BJ (cell line): ENCODE data around the gene KRTAP5-3. TPM values are rescaled to one million over a fixed set of nuclear protein-coding genes. Genes with fewer than 3 reads are reported as not detected.
"Not testable (repeated sequence)": the region's sequence is repeated elsewhere in the genome, so short reads cannot be mapped to it uniquely, and the experiment has no call there.

Experiments used
- CTCF ChIA-PET: fragments of 350-600 bp; formaldehyde crosslinking; extraction: SDS; loops from one replicate; lab custom pipeline; 2021; ENCODE audit warnings: antibody characterized with exemption, inconsistent platforms; lab: Yijun Ruan, JAX
- POLR2A ChIA-PET: fragments of 300-600 bp; sonication (Branson Sonifier 250); formaldehyde crosslinking; extraction: SDS; loops from one replicate; lab custom pipeline; 2021; ENCODE audit warnings: antibody characterized with exemption; lab: Charles Lee
- DNase-seq: peaks from one replicate; pipeline ENCODE4 v3.0.0-alpha.2; 2011; ENCODE audit warnings: low read depth
- H3K27me3 ChIP-seq: 2 replicates; pipeline ENCODE4 v1.6.0; 2011; ENCODE audit warnings: low read length; ENCODE audit not compliant: control insufficient read depth, insufficient read depth
- H3K36me3 ChIP-seq: 2 replicates; pipeline ENCODE4 v1.5.1; 2011; ENCODE audit warnings: low read length; ENCODE audit not compliant: control insufficient read depth, insufficient read depth
- H3K4me3 ChIP-seq: 2 replicates; pipeline ENCODE4 v1.5.1; 2011; ENCODE audit warnings: low read depth, mild to moderate bottlenecking, control low read depth, low read length
- CTCF ChIP-seq: IDR thresholded peaks from 2 replicates; pipeline ENCODE4 v1.5.1; 2011; ENCODE audit warnings: low read depth, mild to moderate bottlenecking, control low read depth, inconsistent platforms, low read length, moderate library complexity; ENCODE audit not compliant: insufficient read depth
- polyA plus RNA-seq: library from polyadenylated mRNA; depleted of rRNA; stranded (reverse); fragments of >200 nt; gene quantifications from 2 replicates; pipeline ENCODE4 v1.2.3, GENCODE V29; 2011

KRTAP5-3 gene
- polyA plus RNA-seq, 1 experiment, result not detected

- ChIA-PET CTCF (interaction anchor here (0.6 to 5.4 kb wide), 5 partner anchors 11 to 317 kb away, joined by 3 to 31 read pairs (median 3); no protein-coding TSS in a partner anchor), POLR2A (no interaction called here)
- Histone ChIP-seq H3K4me3 (no peak within 1 kb of the TSS), H3K27me3 (peaks cover 14% of the 10 kb centered on the region), H3K36me3 (no peaks in the 10 kb centered on the region)
- no peak for DNase-seq
- no peak for TF ChIP-seq CTCF
Observed at GRCh38 chr11:1597994-1598380, 10.3 kb downstream of the KRTAP5-3 start, which contains the start of gene KRTAP5-2. Gene KRTAP5-2 (minus strand): TSS chr11:1598294. CDS start chr11:1598250, 44 bp downstream.

GRCh38 chr11:1597331-1597993, 10.8 kb downstream of the KRTAP5-3 start:
- CTCF ChIA-PET, result interaction anchor here (1.2 to 5.4 kb wide), 5 partner anchors 12 to 316 kb away, joined by 3 to 31 read pairs (median 7); no protein-coding TSS in a partner anchor
- DNase-seq, result no peak
- Histone ChIP-seq H3K36me3 (no peaks in the 10 kb centered on the region), H3K4me3 (no peak overlapping the region), H3K27me3 (peaks cover 14% of the 10 kb centered on the region)
- no peak for TF ChIP-seq CTCF
- POLR2A ChIA-PET, result no interaction called here

GRCh38 chr11:1596576-1597121, 11.6 kb downstream of the KRTAP5-3 start:
- peaks cover 14% of the 10 kb centered on the region for H3K27me3 ChIP-seq
- H3K36me3 ChIP-seq, POLR2A ChIA-PET, H3K4me3 ChIP-seq, DNase-seq: not testable (repeated sequence)
- CTCF ChIA-PET, result interaction anchor here (0.6 to 5.4 kb wide), 7 partner anchors 12 to 316 kb away, joined by 3 to 31 read pairs (median 7); no protein-coding TSS in a partner anchor

GRCh38 chr11:1595994-1596575, 12.2 kb downstream of the KRTAP5-3 start:
- ChIA-PET POLR2A (interaction anchor here (1.0 kb wide), 1 partner anchor 12 kb away, joined by 3 read pairs; no protein-coding TSS in a partner anchor), CTCF (interaction anchor here (0.6 to 5.4 kb wide), 11 partner anchors 11 to 50 kb away, joined by 3 to 31 read pairs (median 7); partner anchors contain the start of genes KRTAP5-1 and KRTAP5-3)
- H3K4me3 ChIP-seq, H3K36me3 ChIP-seq, DNase-seq: not testable (repeated sequence)
- H3K27me3 ChIP-seq, result peaks cover 14% of the 10 kb centered on the region

- Histone ChIP-seq H3K36me3 (no peaks in the 10 kb centered on the region), H3K4me3 (no peak overlapping the region), H3K27me3 (peaks cover 19% of the 10 kb centered on the region)
- DNase-seq, result no peak
- ChIA-PET CTCF (interaction anchor here (0.6 to 2.5 kb wide), 4 partner anchors 18 to 391 kb away, joined by 3 to 9 read pairs (median 5); no protein-coding TSS in a partner anchor), POLR2A (no interaction called here)
- no peak for TF ChIP-seq CTCF
Observed at GRCh38 chr11:1592628-1593027, 15.6 kb downstream of the KRTAP5-3 start.

GRCh38 chr11:1589996-1590395, 18.3 kb downstream of the KRTAP5-3 start:
- Histone ChIP-seq H3K36me3 (no peaks in the 10 kb centered on the region), H3K4me3 (no peak overlapping the region), H3K27me3 (peaks cover 6% of the 10 kb centered on the region)
- POLR2A ChIA-PET, result no interaction called here
- CTCF ChIA-PET, result interaction anchor here (0.8 to 3.2 kb wide), 5 partner anchors 11 to 43 kb away, joined by 3 to 23 read pairs (median 7); partner anchors contain the start of gene KRTAP5-5
- TF ChIP-seq CTCF, result no peak
- DNase-seq, result no peak

GRCh38 chr11:1589191-1589963, 18.9 kb downstream of the KRTAP5-3 start:
- DNase-seq, POLR2A ChIA-PET, H3K27me3 ChIP-seq, H3K4me3 ChIP-seq, H3K36me3 ChIP-seq: not testable (repeated sequence)
- CTCF ChIA-PET, result interaction anchor here (0.5 to 3.2 kb wide), 7 partner anchors 10 to 43 kb away, joined by 3 to 23 read pairs (median 5); partner anchors contain the start of gene KRTAP5-5
